Activated naive CD4-positive, alpha-beta T cell treated with anti-CD3 and anti-CD28 coated beads for 36 hours (primary cell): ENCODE measurements around the gene APLP2. TPM values are rescaled to one million over a fixed set of nuclear protein-coding genes. Genes with fewer than 3 reads are reported as not detected.
"Not testable (repeated sequence)": the region's sequence is repeated elsewhere in the genome, so short reads cannot be mapped to it uniquely, and the experiment has no call there.

Experiments
- CTCF ChIA-PET: fragments of 350-600 bp; sonication (Branson Sonifier 250); formaldehyde crosslinking; loops from one replicate; lab custom pipeline; 2021; ENCODE audit warnings: antibody characterized with exemption; lab: Charles Lee
- DNase-seq: peaks from one replicate; pipeline ENCODE4 v3.0.0-alpha.2; 2020
- H3K27ac Mint-ChIP-seq: one replicate; pipeline ENCODE4 v1.8.0; 2021; ENCODE audit warnings: mild to moderate bottlenecking, mixed read lengths
- H3K27me3 Mint-ChIP-seq: one replicate; pipeline ENCODE4 v1.8.0; 2021; ENCODE audit warnings: low read depth, mixed read lengths
- H3K36me3 Mint-ChIP-seq: one replicate; pipeline ENCODE4 v1.8.0; 2021; ENCODE audit warnings: low read depth, mixed read lengths
- H3K4me1 Mint-ChIP-seq: one replicate; pipeline ENCODE4 v1.8.0; 2021; ENCODE audit warnings: low read depth, mixed read lengths
- H3K4me3 Mint-ChIP-seq: one replicate; pipeline ENCODE4 v1.8.0; 2021; ENCODE audit warnings: mild to moderate bottlenecking, moderate library complexity, mixed read lengths
- H3K9me3 Mint-ChIP-seq: one replicate; pipeline ENCODE4 v1.8.0; 2021; ENCODE audit warnings: mixed read lengths
- intact Hi-C: fragments of 100-400 bp; cut with micrococcal nuclease; formaldehyde crosslinking; loops from one replicate; pipeline ENCODE4 v1.15.1; 2023
- total RNA-seq, 2 experiments: library from RNA; stranded (reverse); gene quantifications; one replicate each; pipeline ENCODE4 v1.2.3, GENCODE V29; 2021

Gene APLP2
- total RNA-seq, 2 experiments from 2014 or later: 38.4 to 43.5 TPM

- peaks cover 1% of the 10 kb centered on the region for H3K36me3 Mint-ChIP-seq
- H3K9me3 Mint-ChIP-seq: no peaks in the 10 kb centered on the region
- no peak overlapping the region for H3K4me3 Mint-ChIP-seq
- intact Hi-C loops: no loop called here
- H3K27me3 Mint-ChIP-seq: no peaks in the 10 kb centered on the region
- peaks cover 11% of the 10 kb centered on the region for H3K4me1 Mint-ChIP-seq
- H3K27ac Mint-ChIP-seq: no peak overlapping the region
- DNase-seq: no peak
- CTCF ChIA-PET: interaction anchor here (0.7 kb wide), 1 partner anchor 55 kb away, joined by 3 read pairs; no protein-coding TSS in a partner anchor
Measured at GRCh38 chr11:130077671-130078070, 8.0 kb downstream of the APLP2 start.

- Mint-ChIP-seq H3K27ac (no peak overlapping the region), H3K36me3 (peaks cover 1% of the 10 kb centered on the region), H3K9me3 (no peaks in the 10 kb centered on the region), H3K4me1 (peaks cover 11% of the 10 kb centered on the region), H3K4me3 (no peak overlapping the region), H3K27me3 (no peaks in the 10 kb centered on the region)
- DNase-seq: no peak
- intact Hi-C loops: no loop called here
- CTCF ChIA-PET: interaction anchor here (0.7 kb wide), 1 partner anchor 54 kb away, joined by 3 read pairs; no protein-coding TSS in a partner anchor
Measured at GRCh38 chr11:130078080-130078479, 8.4 kb downstream of the APLP2 start.

GRCh38 chr11:130085671-130086290 is 16.1 kb downstream of the APLP2 start:
- H3K36me3 Mint-ChIP-seq: no peaks in the 10 kb centered on the region
- peaks cover 3% of the 10 kb centered on the region for H3K4me1 Mint-ChIP-seq
- intact Hi-C loops: no loop called here

GRCh38 chr11:130086669-130087068 is 17.0 kb downstream of the APLP2 start:
- no peak overlapping the region for H3K4me3 Mint-ChIP-seq
- H3K27me3 Mint-ChIP-seq: no peaks in the 10 kb centered on the region

More at GRCh38 chr11:130085671-130086290, 16.1 kb downstream of the APLP2 start:
- Mint-ChIP-seq H3K4me3 (no peak overlapping the region), H3K27ac (no peak overlapping the region), H3K27me3 (no peaks in the 10 kb centered on the region), H3K9me3 (no peaks in the 10 kb centered on the region)
- DNase-seq: no peak
- CTCF ChIA-PET: interaction anchor here (0.8 kb wide), 1 partner anchor 15 kb away, joined by 3 read pairs; no protein-coding TSS in a partner anchor

GRCh38 chr11:130087294-130087926 is 17.7 kb downstream of the APLP2 start:
- intact Hi-C loops: no loop called here
- DNase-seq: no peak
- no peak overlapping the region for H3K27ac Mint-ChIP-seq

More at GRCh38 chr11:130086669-130087068, 17.0 kb downstream of the APLP2 start:
- intact Hi-C loops: no loop called here
- Mint-ChIP-seq H3K27ac (no peak overlapping the region), H3K4me1 (peaks cover 3% of the 10 kb centered on the region), H3K36me3 (no peaks in the 10 kb centered on the region), H3K9me3 (no peaks in the 10 kb centered on the region)
- CTCF ChIA-PET: interaction anchor here (0.7 to 0.8 kb wide), 2 partner anchors 16 to 94 kb away, joined by 3 read pairs; no protein-coding TSS in a partner anchor
- DNase-seq: no peak

GRCh38 chr11:130088217-130088616 is 18.5 kb downstream of the APLP2 start:
- CTCF ChIA-PET: no interaction called here

More at GRCh38 chr11:130087294-130087926, 17.7 kb downstream of the APLP2 start:
- H3K27me3 Mint-ChIP-seq: no peaks in the 10 kb centered on the region
- CTCF ChIA-PET: no interaction called here
- H3K36me3 Mint-ChIP-seq: no peaks in the 10 kb centered on the region
- H3K4me3 Mint-ChIP-seq: no peak overlapping the region
- no peaks in the 10 kb centered on the region for H3K9me3 Mint-ChIP-seq
- H3K4me1 Mint-ChIP-seq: peaks cover 3% of the 10 kb centered on the region

GRCh38 chr11:130088919-130089673 is 19.4 kb downstream of the APLP2 start:
- intact Hi-C loops: no loop called here
- H3K27me3 Mint-ChIP-seq: no peaks in the 10 kb centered on the region
- H3K27ac Mint-ChIP-seq: no peak overlapping the region
- no peak overlapping the region for H3K4me3 Mint-ChIP-seq
- no peaks in the 10 kb centered on the region for H3K36me3 Mint-ChIP-seq
- no peaks in the 10 kb centered on the region for H3K9me3 Mint-ChIP-seq
- peaks cover 3% of the 10 kb centered on the region for H3K4me1 Mint-ChIP-seq
- CTCF ChIA-PET: no interaction called here
- DNase-seq: no peak

More at GRCh38 chr11:130088217-130088616, 18.5 kb downstream of the APLP2 start:
- intact Hi-C loops: no loop called here
- Mint-ChIP-seq H3K4me1 (peaks cover 3% of the 10 kb centered on the region), H3K4me3 (no peak overlapping the region), H3K36me3 (no peaks in the 10 kb centered on the region), H3K27me3 (no peaks in the 10 kb centered on the region), H3K9me3 (no peaks in the 10 kb centered on the region), H3K27ac (no peak overlapping the region)
- no peak for DNase-seq

GRCh38 chr11:130089674-130090073 is 20.0 kb downstream of the APLP2 start:
- Mint-ChIP-seq H3K27ac (no peak overlapping the region), H3K36me3 (no peaks in the 10 kb centered on the region), H3K4me1 (peaks cover 3% of the 10 kb centered on the region), H3K27me3 (no peaks in the 10 kb centered on the region), H3K4me3 (no peak overlapping the region), H3K9me3 (no peaks in the 10 kb centered on the region)
- intact Hi-C loops: no loop called here
- CTCF ChIA-PET: no interaction called here
- DNase-seq: no peak

- H3K36me3 Mint-ChIP-seq, H3K4me1 Mint-ChIP-seq, H3K4me3 Mint-ChIP-seq, intact Hi-C loops, H3K27me3 Mint-ChIP-seq, H3K9me3 Mint-ChIP-seq, CTCF ChIA-PET, H3K27ac Mint-ChIP-seq, DNase-seq: not testable (repeated sequence)
Measured at GRCh38 chr11:130090517-130090916, 20.8 kb downstream of the APLP2 start.

- H3K4me3 Mint-ChIP-seq, intact Hi-C loops, CTCF ChIA-PET, H3K4me1 Mint-ChIP-seq, H3K27me3 Mint-ChIP-seq, DNase-seq, H3K27ac Mint-ChIP-seq, H3K36me3 Mint-ChIP-seq, H3K9me3 Mint-ChIP-seq: not testable (repeated sequence)
Measured at GRCh38 chr11:130091169-130091568, 21.5 kb downstream of the APLP2 start.

- Mint-ChIP-seq H3K9me3 (no peaks in the 10 kb centered on the region), H3K36me3 (no peaks in the 10 kb centered on the region), H3K4me3 (no peak overlapping the region), H3K4me1 (no peaks in the 10 kb centered on the region), H3K27me3 (no peaks in the 10 kb centered on the region), H3K27ac (no peak overlapping the region)
- intact Hi-C loops: no loop called here
- CTCF ChIA-PET: no interaction called here
- no peak for DNase-seq
Measured at GRCh38 chr11:130092661-130093060, 23.0 kb downstream of the APLP2 start.

GRCh38 chr11:130094614-130095013 is 24.9 kb downstream of the APLP2 start:
- intact Hi-C loops: no loop called here
- H3K4me3 Mint-ChIP-seq: no peak overlapping the region
- H3K9me3 Mint-ChIP-seq: no peaks in the 10 kb centered on the region
- no peak for DNase-seq
- no peaks in the 10 kb centered on the region for H3K27me3 Mint-ChIP-seq
- no peaks in the 10 kb centered on the region for H3K36me3 Mint-ChIP-seq
- CTCF ChIA-PET: no interaction called here
- H3K27ac Mint-ChIP-seq: no peak overlapping the region
- no peaks in the 10 kb centered on the region for H3K4me1 Mint-ChIP-seq
